Upper lobe of right lung (tissue), 1 donor: ENCODE data around the gene SFT2D3. TPM values are rescaled to one million over a fixed set of nuclear protein-coding genes. Genes with fewer than 3 reads are reported as not detected.
A peak's percentile ranks its signal among the peaks of the same experiment; 100 is the strongest.

Experiments
- ATAC-seq: fragments of 200-7000 bp; cut with Tn5 transposase; one replicate; pipeline ENCODE4 v1.9.1; 2020; ENCODE audit warnings: mild to moderate bottlenecking, moderate library complexity
- DNase-seq: peaks from one replicate; pipeline ENCODE4 v3.0.0-alpha.2; 2020
- H3K27ac ChIP-seq: fragments of 200-600 bp; one replicate; pipeline ENCODE4 v1.8.0; 2022
- H3K27me3 ChIP-seq: fragments of 200-600 bp; one replicate; pipeline ENCODE4 v1.8.0; 2022; ENCODE audit warnings: mild to moderate bottlenecking
- H3K36me3 ChIP-seq: fragments of 200-600 bp; one replicate; pipeline ENCODE4 v1.8.0; 2022
- H3K4me1 ChIP-seq: fragments of 200-600 bp; one replicate; pipeline ENCODE4 v1.8.0; 2022
- H3K4me3 ChIP-seq: fragments of 200-600 bp; one replicate; pipeline ENCODE4 v1.8.0; 2022; ENCODE audit warnings: mild to moderate bottlenecking
- H3K9me3 ChIP-seq: fragments of 200-600 bp; one replicate; pipeline ENCODE4 v1.8.0; 2022
- CTCF ChIP-seq: fragments of 200-600 bp; IDR thresholded peaks from one replicate; pipeline ENCODE4 v1.8.0; 2022; ENCODE audit warnings: antibody characterized with exemption
- intact Hi-C: fragments of 100-400 bp; cut with DNase I; formaldehyde crosslinking; loops from one replicate; pipeline ENCODE4 v1.11.0; 2022
- total RNA-seq: library from RNA; stranded (reverse); fragmentation: NEBNext Ultra II Directional; extraction: Animal tissue kit (Norgen Biotek cat#: 25700); gene quantifications from one replicate; pipeline ENCODE4 v1.2.1, GENCODE V29; 2021
- donor health status: DM: no; HTN: yes; CAD: no; lungs with severe emphysema.

The SFT2D3 gene
- total RNA-seq, 1 donor from 2014 or later: 7.7 TPM

GRCh38 chr2:127735537-127736399 is 34.5 kb downstream of the SFT2D3 start:
- peaks cover 13% of the 10 kb centered on the region for H3K4me1 ChIP-seq
- H3K9me3 ChIP-seq: no peaks in the 10 kb centered on the region
- H3K4me3 ChIP-seq: no peak overlapping the region
- no peak overlapping the region for H3K27ac ChIP-seq
- ATAC-seq: peak; percentile 65
- no peak for DNase-seq
- intact Hi-C loops: no loop called here
- TF ChIP-seq CTCF: no peak
- H3K27me3 ChIP-seq: no peaks in the 10 kb centered on the region
- no peaks in the 10 kb centered on the region for H3K36me3 ChIP-seq

GRCh38 chr2:127737892-127738291 is 36.6 kb downstream of the SFT2D3 start:
- TF ChIP-seq CTCF: no peak
- Histone ChIP-seq H3K36me3 (no peaks in the 10 kb centered on the region), H3K4me1 (peaks cover 13% of the 10 kb centered on the region), H3K27me3 (no peaks in the 10 kb centered on the region), H3K9me3 (no peaks in the 10 kb centered on the region), H3K4me3 (no peak overlapping the region), H3K27ac (no peak overlapping the region)
- no peak for ATAC-seq
- no peak for DNase-seq
- intact Hi-C loops: no loop called here

DNA sequence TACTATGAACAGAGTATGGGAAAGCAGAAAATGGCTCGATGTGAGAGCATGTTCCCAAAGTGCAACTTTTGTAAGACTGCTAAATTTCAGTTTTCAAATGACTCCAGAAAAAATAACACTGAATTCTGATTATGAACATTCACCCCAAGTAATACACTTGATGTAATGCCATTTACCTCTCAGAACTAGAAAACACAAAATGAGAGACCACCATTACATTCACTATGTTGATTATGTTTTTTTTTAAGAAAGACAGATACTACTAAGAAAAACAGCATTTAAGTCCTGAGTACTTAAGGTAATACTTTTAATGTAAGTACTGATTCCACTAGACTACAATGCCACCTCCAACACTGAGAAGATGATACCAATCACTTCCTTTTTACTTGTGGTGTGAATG is 38.5 kb downstream of the SFT2D3 start:
- TF ChIP-seq CTCF: no peak
- Histone ChIP-seq H3K36me3 (peaks cover 10% of the 10 kb centered on the region), H3K9me3 (no peaks in the 10 kb centered on the region), H3K4me1 (no peaks in the 10 kb centered on the region), H3K27me3 (no peaks in the 10 kb centered on the region), H3K4me3 (no peak overlapping the region), H3K27ac (no peak overlapping the region)
- DNase-seq: no peak
- ATAC-seq: no peak
- intact Hi-C loops: no loop called here

DNA sequence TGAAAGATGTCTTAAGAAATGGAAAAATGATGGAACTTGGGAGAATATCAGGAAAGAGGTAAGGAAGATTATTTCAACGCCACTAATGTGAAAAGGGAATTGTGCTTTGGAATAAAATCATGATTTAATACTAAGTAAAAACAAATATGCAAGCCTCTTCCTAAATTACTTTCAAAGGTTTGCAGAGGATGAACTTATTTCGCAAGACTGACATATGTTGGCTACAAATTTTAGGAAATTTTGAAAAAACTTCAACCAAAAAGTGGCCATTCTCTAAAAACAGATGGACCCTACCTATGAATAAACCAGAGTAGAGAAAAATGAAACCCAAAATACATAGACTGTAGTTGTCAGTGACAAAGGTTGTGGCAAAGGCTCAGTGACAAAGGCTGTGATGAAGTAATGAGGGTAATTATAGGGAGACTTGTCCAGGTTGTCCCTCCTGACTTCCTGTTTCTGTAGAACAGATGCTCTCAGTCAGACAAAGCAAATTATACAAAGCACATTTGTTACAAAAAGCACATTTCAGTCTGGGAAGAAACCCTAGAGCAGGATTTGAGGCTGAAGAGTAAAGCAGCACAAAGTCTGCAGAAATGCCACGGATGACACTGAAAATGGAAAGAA is 39.5 kb downstream of the SFT2D3 start:
- intact Hi-C loops: no loop called here
- TF ChIP-seq CTCF: no peak
- Histone ChIP-seq H3K9me3 (no peaks in the 10 kb centered on the region), H3K36me3 (peaks cover 15% of the 10 kb centered on the region), H3K27ac (no peak overlapping the region), H3K4me3 (no peak overlapping the region), H3K27me3 (no peaks in the 10 kb centered on the region), H3K4me1 (no peaks in the 10 kb centered on the region)
- DNase-seq (no peak), ATAC-seq (no peak)

- Histone ChIP-seq H3K9me3 (no peaks in the 10 kb centered on the region), H3K27me3 (no peaks in the 10 kb centered on the region), H3K4me1 (no peaks in the 10 kb centered on the region), H3K4me3 (no peak overlapping the region), H3K36me3 (peaks cover 20% of the 10 kb centered on the region), H3K27ac (no peak overlapping the region)
- intact Hi-C loops: no loop called here
- no peak for DNase-seq
- no peak for TF ChIP-seq CTCF
- ATAC-seq: no peak
These were observed 42.3 kb downstream of the SFT2D3 start for GRCh38 chr2:127743477-127744026.
